HEK293 (cell line): Measurements from ENCODE around the gene SAXO1.

Experiments
- CTCF ChIA-PET: fragments of 350-600 bp; formaldehyde crosslinking; extraction: SDS; loops from one replicate; lab custom pipeline; 2021; ENCODE audit warnings: antibody characterized with exemption; lab: Yijun Ruan, JAX
- POLR2A ChIA-PET: fragments of 300-600 bp; formaldehyde crosslinking; extraction: SDS; loops from one replicate; lab custom pipeline; 2020; ENCODE audit warnings: antibody characterized with exemption, inconsistent platforms; lab: Yijun Ruan, JAX
- H3K27ac ChIP-seq: fragments of 200-500 bp; sonication (Bioruptor generic); 2 replicates; pipeline ENCODE4 v1.5.1; 2014; ENCODE audit warnings: low read depth, low read length, control low read depth, inconsistent platforms; ENCODE audit errors: extremely low read depth
- H3K36me3 ChIP-seq, 2 experiments: fragments of 200-500 bp in 1 of 2; sonication (Bioruptor generic) in 1 of 2; 1 replicate in 1 of 2; 2 replicates in 1 of 2; pipeline ENCODE4 v1.5.1; 2014 to 2017; ENCODE audit warnings: inconsistent platforms in 2 of 2, low read length in 2 of 2; ENCODE audit not compliant: control insufficient read depth in 2 of 2, insufficient read depth in 1 of 2
- H3K4me1 ChIP-seq: fragments of 200-500 bp; sonication (Bioruptor generic); 2 replicates; pipeline ENCODE4 v1.5.1; 2014; ENCODE audit warnings: mild to moderate bottlenecking, low read length, inconsistent platforms; ENCODE audit not compliant: control insufficient read depth, insufficient read depth
- H3K4me3 ChIP-seq: 2 replicates; pipeline ENCODE4 v1.5.1; 2011; ENCODE audit warnings: low read depth, mild to moderate bottlenecking, control low read depth, low read length, moderate library complexity
- H3K9me3 ChIP-seq: fragments of 200-500 bp; sonication (Bioruptor generic); 2 replicates; pipeline ENCODE4 v1.5.1; 2014; ENCODE audit warnings: low read depth, low read length, inconsistent platforms; ENCODE audit not compliant: control insufficient read depth, insufficient read depth
- KLF16 ChIP-seq: fragments of 450-650 bp; formaldehyde crosslinking; IDR thresholded peaks from 2 replicates; pipeline ENCODE4 v1.5.1; 2017; ENCODE audit warnings: missing biosample characterization, missing genetic modification characterization
- ZBTB1 ChIP-seq: fragments of 450-650 bp; formaldehyde crosslinking; IDR thresholded peaks from 2 replicates; pipeline ENCODE4 v1.5.1; 2016; ENCODE audit warnings: missing biosample characterization, missing genetic modification characterization
- ZBTB21 ChIP-seq: fragments of 450-650 bp; formaldehyde crosslinking; IDR thresholded peaks from 2 replicates; pipeline ENCODE4 v1.5.1; 2017; ENCODE audit warnings: missing biosample characterization, missing genetic modification characterization
- ZBTB8A ChIP-seq: fragments of 450-650 bp; formaldehyde crosslinking; IDR thresholded peaks from 2 replicates; pipeline ENCODE4 v1.5.1; 2016; ENCODE audit warnings: missing biosample characterization, missing genetic modification characterization
- ZFP37 ChIP-seq: fragments of 450-650 bp; formaldehyde crosslinking; IDR thresholded peaks from 2 replicates; pipeline ENCODE4 v1.5.1; 2016; ENCODE audit warnings: missing biosample characterization, missing genetic modification characterization
- ZFP41 ChIP-seq: fragments of 450-650 bp; formaldehyde crosslinking; IDR thresholded peaks from 2 replicates; pipeline ENCODE4 v1.5.1; 2016; ENCODE audit warnings: missing biosample characterization, missing genetic modification characterization, borderline replicate concordance
- ZFP69B ChIP-seq: fragments of 450-650 bp; formaldehyde crosslinking; IDR thresholded peaks from 2 replicates; pipeline ENCODE4 v1.5.1; 2016; ENCODE audit warnings: missing biosample characterization, missing genetic modification characterization
- ZNF175 ChIP-seq: fragments of 450-650 bp; formaldehyde crosslinking; IDR thresholded peaks from 2 replicates; pipeline ENCODE4 v1.5.1; 2016; ENCODE audit warnings: missing biosample characterization, missing genetic modification characterization
- ZNF341 ChIP-seq: fragments of 450-650 bp; formaldehyde crosslinking; IDR thresholded peaks from 2 replicates; pipeline ENCODE4; 2016; ENCODE audit warnings: low read depth, missing biosample characterization, missing genetic modification characterization
- ZNF473 ChIP-seq: fragments of 450-650 bp; formaldehyde crosslinking; IDR thresholded peaks from 2 replicates; pipeline ENCODE4 v1.5.1; 2017; ENCODE audit warnings: missing biosample characterization, missing genetic modification characterization
- ZNF521 ChIP-seq: fragments of 450-650 bp; formaldehyde crosslinking; IDR thresholded peaks from 2 replicates; pipeline ENCODE4 v1.5.1; 2017; ENCODE audit warnings: missing biosample characterization, mild to moderate bottlenecking, missing genetic modification characterization
- ZNF530 ChIP-seq: fragments of 450-650 bp; formaldehyde crosslinking; IDR thresholded peaks from 2 replicates; pipeline ENCODE4 v1.5.1; 2016; ENCODE audit warnings: low read depth, missing biosample characterization, missing genetic modification characterization
- ZNF549 ChIP-seq: fragments of 450-650 bp; IDR thresholded peaks from 2 replicates; pipeline ENCODE4 v1.5.1; 2018; ENCODE audit warnings: missing biosample characterization, missing genetic modification characterization, mild to moderate bottlenecking, inconsistent platforms, moderate library complexity
- ZNF585B ChIP-seq: fragments of 450-650 bp; formaldehyde crosslinking; IDR thresholded peaks from 2 replicates; pipeline ENCODE4 v1.5.1; 2016; ENCODE audit warnings: missing biosample characterization, missing genetic modification characterization
- ZNF626 ChIP-seq: fragments of 450-650 bp; sonication (Bioruptor Pico); formaldehyde crosslinking; IDR thresholded peaks from 2 replicates; pipeline ENCODE4 v1.5.1; 2018; ENCODE audit warnings: missing biosample characterization, missing genetic modification characterization, inconsistent platforms
- ZNF654 ChIP-seq: fragments of 450-650 bp; formaldehyde crosslinking; IDR thresholded peaks from 2 replicates; pipeline ENCODE4 v1.5.1; 2016; ENCODE audit warnings: low read depth, missing biosample characterization, missing genetic modification characterization
- ZNF776 ChIP-seq: fragments of 450-650 bp; formaldehyde crosslinking; IDR thresholded peaks from 2 replicates; pipeline ENCODE4 v1.5.0; 2017; ENCODE audit warnings: missing biosample characterization, missing genetic modification characterization, borderline replicate concordance
- ZNF791 ChIP-seq: fragments of 450-650 bp; formaldehyde crosslinking; IDR thresholded peaks from 2 replicates; pipeline ENCODE4 v1.5.1; 2016; ENCODE audit warnings: missing biosample characterization, missing genetic modification characterization
- TF ChIP-seq, protein P1 (sequence below): fragments of 450-650 bp; formaldehyde crosslinking; IDR thresholded peaks from 2 replicates; pipeline ENCODE4 v1.5.1; 2016; ENCODE audit warnings: missing biosample characterization, missing genetic modification characterization
- TF ChIP-seq, protein P2 (sequence below): fragments of 450-650 bp; formaldehyde crosslinking; IDR thresholded peaks from 2 replicates; pipeline ENCODE4 v1.5.1; 2016; ENCODE audit warnings: missing biosample characterization, missing genetic modification characterization, low read depth
- TF ChIP-seq, protein P3 (sequence below): fragments of 450-650 bp; formaldehyde crosslinking; IDR thresholded peaks from 2 replicates; pipeline ENCODE4 v1.5.1; 2016; ENCODE audit warnings: missing biosample characterization, missing genetic modification characterization
- TF ChIP-seq, protein P4 (sequence below): fragments of 450-650 bp; formaldehyde crosslinking; IDR thresholded peaks from 2 replicates; pipeline ENCODE4 v1.5.1; 2016; ENCODE audit warnings: missing biosample characterization, missing genetic modification characterization
- TF ChIP-seq, protein P5 (sequence below): fragments of 450-650 bp; formaldehyde crosslinking; IDR thresholded peaks from 2 replicates; pipeline ENCODE4 v1.5.1; 2017; ENCODE audit warnings: missing biosample characterization, missing genetic modification characterization

Gene SAXO1

DNA sequence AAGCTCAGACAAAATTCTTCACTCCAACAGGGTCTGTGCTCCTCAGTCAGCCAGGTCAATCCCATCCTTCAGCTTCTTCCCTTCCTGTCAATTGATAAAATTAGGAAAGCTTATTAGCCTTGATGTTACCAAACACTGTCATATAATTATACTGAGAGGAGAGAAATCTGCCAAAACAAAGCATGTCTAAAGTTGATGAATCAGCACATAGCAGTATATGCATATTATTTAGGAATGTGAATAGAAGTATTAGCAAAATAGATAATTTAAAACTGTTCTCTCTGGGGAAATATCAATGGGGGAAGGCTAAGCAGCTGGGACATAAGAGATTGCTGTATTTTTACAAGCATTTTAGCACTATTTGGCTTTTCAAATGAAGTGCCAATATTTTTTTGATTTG, 107.1 kb downstream of the SAXO1 start:
- no peak for TF ChIP-seq ZNF341 (tag by site-specific recombination)
- TF ChIP-seq ZBTB8A (tag by site-specific recombination) = no peak
- TF ChIP-seq ZNF626 = no peak
- no peak for TF ChIP-seq ZNF175 (tag by site-specific recombination)
- TF ChIP-seq, protein P1, sequence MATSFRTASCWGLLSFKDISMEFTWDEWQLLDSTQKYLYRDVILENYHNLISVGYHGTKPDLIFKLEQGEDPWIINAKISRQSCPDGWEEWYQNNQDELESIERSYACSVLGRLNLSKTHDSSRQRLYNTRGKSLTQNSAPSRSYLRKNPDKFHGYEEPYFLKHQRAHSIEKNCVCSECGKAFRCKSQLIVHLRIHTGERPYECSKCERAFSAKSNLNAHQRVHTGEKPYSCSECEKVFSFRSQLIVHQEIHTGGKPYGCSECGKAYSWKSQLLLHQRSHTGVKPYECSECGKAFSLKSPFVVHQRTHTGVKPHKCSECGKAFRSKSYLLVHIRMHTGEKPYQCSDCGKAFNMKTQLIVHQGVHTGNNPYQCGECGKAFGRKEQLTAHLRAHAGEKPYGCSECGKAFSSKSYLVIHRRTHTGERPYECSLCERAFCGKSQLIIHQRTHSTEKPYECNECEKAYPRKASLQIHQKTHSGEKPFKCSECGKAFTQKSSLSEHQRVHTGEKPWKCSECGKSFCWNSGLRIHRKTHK (tag by site-specific recombination) = no peak
- no peak for TF ChIP-seq ZFP69B (tag by site-specific recombination)
- TF ChIP-seq ZNF473 = no peak
- TF ChIP-seq ZNF521 (tag by site-specific recombination) = no peak
- no peak for TF ChIP-seq ZBTB21 (tag by site-specific recombination)
- no peak for TF ChIP-seq ZFP37 (tag by site-specific recombination)
- TF ChIP-seq ZNF530 (tag by site-specific recombination) = no peak
- ChIA-PET CTCF (interaction anchor here (0.5 to 0.6 kb wide), 4 partner anchors 25 to 706 kb away, joined by 3 to 5 read pairs (median 4); no protein-coding TSS in a partner anchor), POLR2A (no interaction called here)
- no peaks in the 10 kb centered on the region for H3K9me3 ChIP-seq
- H3K4me1 ChIP-seq = no peaks in the 10 kb centered on the region
- H3K27ac ChIP-seq = no peak overlapping the region
- no peak overlapping the region for H3K4me3 ChIP-seq
- H3K36me3 ChIP-seq = no peaks in the 10 kb centered on the region

DNA sequence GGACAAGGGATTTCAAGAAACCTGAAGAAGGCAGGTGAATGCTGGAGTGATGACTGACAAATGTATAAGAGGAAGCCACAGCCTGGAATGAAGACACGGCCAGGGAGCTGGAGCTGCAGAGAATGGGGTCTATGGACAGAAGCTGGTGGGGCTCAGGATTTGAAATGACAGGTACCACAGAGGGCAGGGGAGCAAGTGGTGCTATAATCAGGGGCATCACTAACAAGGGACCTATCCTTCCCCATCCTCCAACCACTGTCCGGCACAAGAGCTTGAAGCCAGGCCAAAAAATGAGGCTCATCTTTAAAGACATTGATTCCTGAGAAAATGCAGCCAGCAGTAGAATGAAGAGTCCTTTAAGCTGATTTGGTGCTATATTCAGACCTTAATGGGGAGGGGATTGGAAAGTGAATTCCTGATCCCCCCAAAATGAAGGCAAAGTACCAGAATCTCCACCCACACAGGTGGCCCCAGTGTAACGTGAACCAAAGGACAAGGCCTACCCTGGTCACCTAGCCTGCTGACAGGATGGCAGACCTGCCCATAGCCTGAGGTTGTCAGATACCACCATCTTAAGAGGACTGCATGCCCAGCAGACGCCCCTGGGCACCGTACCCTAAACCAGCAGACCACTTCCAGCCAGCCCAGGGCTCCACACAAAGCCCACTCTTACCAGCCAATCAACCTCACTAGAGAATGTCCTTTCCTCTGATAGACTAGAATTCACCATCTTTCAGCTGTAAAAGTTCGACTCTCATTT, 109.2 kb downstream of the SAXO1 start:
- TF ChIP-seq ZNF776 (tag by site-specific recombination) (no peak), ZNF585B (tag by site-specific recombination) (no peak), ZFP41 (tag by site-specific recombination) (no peak), ZNF654 (tag by site-specific recombination) (no peak), ZNF549 (no peak), KLF16 (tag by site-specific recombination) (no peak), ZBTB1 (tag by site-specific recombination) (no peak), ZNF791 (tag by site-specific recombination) (no peak)
- TF ChIP-seq, protein P2, sequence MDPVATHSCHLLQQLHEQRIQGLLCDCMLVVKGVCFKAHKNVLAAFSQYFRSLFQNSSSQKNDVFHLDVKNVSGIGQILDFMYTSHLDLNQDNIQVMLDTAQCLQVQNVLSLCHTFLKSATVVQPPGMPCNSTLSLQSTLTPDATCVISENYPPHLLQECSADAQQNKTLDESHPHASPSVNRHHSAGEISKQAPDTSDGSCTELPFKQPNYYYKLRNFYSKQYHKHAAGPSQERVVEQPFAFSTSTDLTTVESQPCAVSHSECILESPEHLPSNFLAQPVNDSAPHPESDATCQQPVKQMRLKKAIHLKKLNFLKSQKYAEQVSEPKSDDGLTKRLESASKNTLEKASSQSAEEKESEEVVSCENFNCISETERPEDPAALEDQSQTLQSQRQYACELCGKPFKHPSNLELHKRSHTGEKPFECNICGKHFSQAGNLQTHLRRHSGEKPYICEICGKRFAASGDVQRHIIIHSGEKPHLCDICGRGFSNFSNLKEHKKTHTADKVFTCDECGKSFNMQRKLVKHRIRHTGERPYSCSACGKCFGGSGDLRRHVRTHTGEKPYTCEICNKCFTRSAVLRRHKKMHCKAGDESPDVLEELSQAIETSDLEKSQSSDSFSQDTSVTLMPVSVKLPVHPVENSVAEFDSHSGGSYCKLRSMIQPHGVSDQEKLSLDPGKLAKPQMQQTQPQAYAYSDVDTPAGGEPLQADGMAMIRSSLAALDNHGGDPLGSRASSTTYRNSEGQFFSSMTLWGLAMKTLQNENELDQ (tag by site-specific recombination) = no peak
- TF ChIP-seq, protein P3, sequence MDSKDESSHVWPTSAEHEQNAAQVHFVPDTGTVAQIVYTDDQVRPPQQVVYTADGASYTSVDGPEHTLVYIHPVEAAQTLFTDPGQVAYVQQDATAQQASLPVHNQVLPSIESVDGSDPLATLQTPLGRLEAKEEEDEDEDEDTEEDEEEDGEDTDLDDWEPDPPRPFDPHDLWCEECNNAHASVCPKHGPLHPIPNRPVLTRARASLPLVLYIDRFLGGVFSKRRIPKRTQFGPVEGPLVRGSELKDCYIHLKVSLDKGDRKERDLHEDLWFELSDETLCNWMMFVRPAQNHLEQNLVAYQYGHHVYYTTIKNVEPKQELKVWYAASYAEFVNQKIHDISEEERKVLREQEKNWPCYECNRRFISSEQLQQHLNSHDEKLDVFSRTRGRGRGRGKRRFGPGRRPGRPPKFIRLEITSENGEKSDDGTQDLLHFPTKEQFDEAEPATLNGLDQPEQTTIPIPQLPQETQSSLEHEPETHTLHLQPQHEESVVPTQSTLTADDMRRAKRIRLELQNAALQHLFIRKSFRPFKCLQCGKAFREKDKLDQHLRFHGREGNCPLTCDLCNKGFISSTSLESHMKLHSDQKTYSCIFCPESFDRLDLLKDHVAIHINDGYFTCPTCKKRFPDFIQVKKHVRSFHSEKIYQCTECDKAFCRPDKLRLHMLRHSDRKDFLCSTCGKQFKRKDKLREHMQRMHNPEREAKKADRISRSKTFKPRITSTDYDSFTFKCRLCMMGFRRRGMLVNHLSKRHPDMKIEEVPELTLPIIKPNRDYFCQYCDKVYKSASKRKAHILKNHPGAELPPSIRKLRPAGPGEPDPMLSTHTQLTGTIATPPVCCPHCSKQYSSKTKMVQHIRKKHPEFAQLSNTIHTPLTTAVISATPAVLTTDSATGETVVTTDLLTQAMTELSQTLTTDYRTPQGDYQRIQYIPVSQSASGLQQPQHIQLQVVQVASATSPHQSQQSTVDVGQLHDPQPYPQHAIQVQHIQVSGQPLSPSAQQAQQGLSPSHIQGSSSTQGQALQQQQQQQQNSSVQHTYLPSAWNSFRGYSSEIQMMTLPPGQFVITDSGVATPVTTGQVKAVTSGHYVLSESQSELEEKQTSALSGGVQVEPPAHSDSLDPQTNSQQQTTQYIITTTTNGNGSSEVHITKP = no peak
- TF ChIP-seq, protein P4, sequence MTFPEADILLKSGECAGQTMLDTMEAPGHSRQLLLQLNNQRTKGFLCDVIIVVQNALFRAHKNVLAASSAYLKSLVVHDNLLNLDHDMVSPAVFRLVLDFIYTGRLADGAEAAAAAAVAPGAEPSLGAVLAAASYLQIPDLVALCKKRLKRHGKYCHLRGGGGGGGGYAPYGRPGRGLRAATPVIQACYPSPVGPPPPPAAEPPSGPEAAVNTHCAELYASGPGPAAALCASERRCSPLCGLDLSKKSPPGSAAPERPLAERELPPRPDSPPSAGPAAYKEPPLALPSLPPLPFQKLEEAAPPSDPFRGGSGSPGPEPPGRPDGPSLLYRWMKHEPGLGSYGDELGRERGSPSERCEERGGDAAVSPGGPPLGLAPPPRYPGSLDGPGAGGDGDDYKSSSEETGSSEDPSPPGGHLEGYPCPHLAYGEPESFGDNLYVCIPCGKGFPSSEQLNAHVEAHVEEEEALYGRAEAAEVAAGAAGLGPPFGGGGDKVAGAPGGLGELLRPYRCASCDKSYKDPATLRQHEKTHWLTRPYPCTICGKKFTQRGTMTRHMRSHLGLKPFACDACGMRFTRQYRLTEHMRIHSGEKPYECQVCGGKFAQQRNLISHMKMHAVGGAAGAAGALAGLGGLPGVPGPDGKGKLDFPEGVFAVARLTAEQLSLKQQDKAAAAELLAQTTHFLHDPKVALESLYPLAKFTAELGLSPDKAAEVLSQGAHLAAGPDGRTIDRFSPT (tag by site-specific recombination) = no peak
- TF ChIP-seq, protein P5, sequence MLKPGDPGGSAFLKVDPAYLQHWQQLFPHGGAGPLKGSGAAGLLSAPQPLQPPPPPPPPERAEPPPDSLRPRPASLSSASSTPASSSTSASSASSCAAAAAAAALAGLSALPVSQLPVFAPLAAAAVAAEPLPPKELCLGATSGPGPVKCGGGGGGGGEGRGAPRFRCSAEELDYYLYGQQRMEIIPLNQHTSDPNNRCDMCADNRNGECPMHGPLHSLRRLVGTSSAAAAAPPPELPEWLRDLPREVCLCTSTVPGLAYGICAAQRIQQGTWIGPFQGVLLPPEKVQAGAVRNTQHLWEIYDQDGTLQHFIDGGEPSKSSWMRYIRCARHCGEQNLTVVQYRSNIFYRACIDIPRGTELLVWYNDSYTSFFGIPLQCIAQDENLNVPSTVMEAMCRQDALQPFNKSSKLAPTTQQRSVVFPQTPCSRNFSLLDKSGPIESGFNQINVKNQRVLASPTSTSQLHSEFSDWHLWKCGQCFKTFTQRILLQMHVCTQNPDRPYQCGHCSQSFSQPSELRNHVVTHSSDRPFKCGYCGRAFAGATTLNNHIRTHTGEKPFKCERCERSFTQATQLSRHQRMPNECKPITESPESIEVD = no peak
- Histone ChIP-seq H3K4me3 (no peak overlapping the region), H3K4me1 (no peaks in the 10 kb centered on the region), H3K36me3 (no peaks in the 10 kb centered on the region), H3K27ac (no peak overlapping the region), H3K9me3 (no peaks in the 10 kb centered on the region)
- POLR2A ChIA-PET = no interaction called here
- CTCF ChIA-PET = interaction anchor here (0.5 to 0.8 kb wide), 3 partner anchors 11 to 24 kb away, joined by 3 to 4 read pairs (median 4); no protein-coding TSS in a partner anchor
